WTC11 (cell line): ENCODE results near the gene AKR7A2. TPM values are rescaled to one million over a fixed set of nuclear protein-coding genes. Genes with fewer than 3 reads are reported as not detected.

ENCODE experiments used
- ATAC-seq: fragments of 200-7000 bp; cut with Tn5 transposase; 2 replicates; pipeline ENCODE4 v1.10.0; 2021; ENCODE audit warnings: mild to moderate bottlenecking, moderate library complexity
- CTCF ChIA-PET: fragments of 300-600 bp; sonication (Branson Sonifier 250); formaldehyde crosslinking; loops from one replicate; lab custom pipeline; 2021; ENCODE audit warnings: antibody characterized with exemption; lab: Charles Lee
- POLR2A ChIA-PET: fragments of 350-600 bp; sonication (Branson Sonifier 250); formaldehyde crosslinking; loops from one replicate; lab custom pipeline; 2021; ENCODE audit warnings: antibody characterized with exemption; lab: Charles Lee
- DNase-seq: peaks from one replicate; pipeline ENCODE4 v3.0.0; 2021; ENCODE audit warnings: low spot score
- H3K27ac Mint-ChIP-seq: 2 replicates; pipeline ENCODE4 v1.8.0; 2021; ENCODE audit warnings: mixed read lengths
- H3K27me3 Mint-ChIP-seq: 2 replicates; pipeline ENCODE4 v1.8.0; 2021; ENCODE audit warnings: low read depth, mild to moderate bottlenecking, moderate library complexity, mixed read lengths
- H3K36me3 Mint-ChIP-seq: 2 replicates; pipeline ENCODE4 v1.8.0; 2021; ENCODE audit warnings: mixed read lengths
- H3K4me1 Mint-ChIP-seq: 2 replicates; pipeline ENCODE4 v1.8.0; 2022; ENCODE audit warnings: mixed read lengths
- H3K4me3 Mint-ChIP-seq: 2 replicates; pipeline ENCODE4 v1.8.0; 2021; ENCODE audit warnings: mild to moderate bottlenecking, moderate library complexity, mixed read lengths
- H3K9me3 Mint-ChIP-seq: 2 replicates; pipeline ENCODE4 v1.8.0; 2021; ENCODE audit warnings: mixed read lengths
- E2F4 ChIP-seq: sonication (generic); formaldehyde crosslinking; IDR thresholded peaks from 2 replicates; pipeline ENCODE4 v1.8.1; 2022; ENCODE audit warnings: low read depth, mild to moderate bottlenecking, moderate library complexity, missing genetic modification reagents, borderline replicate concordance
- E2F5 ChIP-seq: sonication (generic); formaldehyde crosslinking; IDR thresholded peaks from 2 replicates; pipeline ENCODE4 v1.8.1; 2022; ENCODE audit warnings: mild to moderate bottlenecking, moderate library complexity, missing genetic modification reagents
- FOXP4 ChIP-seq: sonication (generic); formaldehyde crosslinking; IDR thresholded peaks from 2 replicates; pipeline ENCODE4 v1.8.0; 2022; ENCODE audit warnings: mild to moderate bottlenecking, missing genetic modification reagents
- JAZF1 ChIP-seq: fragments of 250-450 bp; sonication (Bioruptor Pico); IDR thresholded peaks from 2 replicates; pipeline ENCODE4 v1.9.0; 2021; ENCODE audit warnings: moderate library complexity, mild to moderate bottlenecking, inconsistent platforms
- SMAD3 ChIP-seq: sonication (generic); formaldehyde crosslinking; IDR thresholded peaks from 2 replicates; pipeline ENCODE4 v1.8.0; 2022; ENCODE audit warnings: missing genetic modification reagents, mild to moderate bottlenecking, borderline replicate concordance
- SOX15 ChIP-seq: fragments of 250-450 bp; sonication (Bioruptor Pico); IDR thresholded peaks from 2 replicates; pipeline ENCODE4 v1.9.0; 2021; ENCODE audit warnings: mild to moderate bottlenecking
- ZBTB43 ChIP-seq: sonication (generic); formaldehyde crosslinking; IDR thresholded peaks from 2 replicates; pipeline ENCODE4 v1.8.1; 2023; ENCODE audit warnings: mild to moderate bottlenecking, missing genetic modification reagents
- ZNF512 ChIP-seq: sonication (generic); formaldehyde crosslinking; IDR thresholded peaks from 2 replicates; pipeline ENCODE4 v1.8.1; 2022; ENCODE audit warnings: missing genetic modification reagents, borderline replicate concordance
- total RNA-seq: library from RNA; stranded (reverse); gene quantifications from 3 replicates; pipeline ENCODE4 v1.2.3, GENCODE V29; 2021
- TF ChIP-seq, protein P1 (sequence below): sonication (generic); formaldehyde crosslinking; IDR thresholded peaks from 2 replicates; pipeline ENCODE4 v1.8.1; 2023; ENCODE audit warnings: mild to moderate bottlenecking, missing genetic modification reagents, borderline replicate concordance

Gene AKR7A2
- total RNA-seq, 1 experiment from 2014 or later: 43.4 TPM

- ATAC-seq: no peak
- POLR2A ChIA-PET: no interaction called here
- H3K36me3 Mint-ChIP-seq: peaks cover 6% of the 10 kb centered on the region; the same call in 1 of the 2 replicates
- no peak overlapping the region for H3K27ac Mint-ChIP-seq
- no peak overlapping the region for H3K4me3 Mint-ChIP-seq
- CTCF ChIA-PET: interaction anchor here (0.6 to 1.6 kb wide), 5 partner anchors 232 to 385 kb away, joined by 3 to 8 read pairs (median 4); no protein-coding TSS in a partner anchor
- no peaks in the 10 kb centered on the region for H3K27me3 Mint-ChIP-seq
- H3K9me3 Mint-ChIP-seq: no peaks in the 10 kb centered on the region
- no peak for TF ChIP-seq E2F4 (CRISPR knock-in tag)
- TF ChIP-seq SOX15 (CRISPR knock-in tag): no peak
- no peak for DNase-seq
- no peaks in the 10 kb centered on the region for H3K4me1 Mint-ChIP-seq
Measured at GRCh38 chr1:19330449-19331135, 18.6 kb upstream of the AKR7A2 start.

DNA sequence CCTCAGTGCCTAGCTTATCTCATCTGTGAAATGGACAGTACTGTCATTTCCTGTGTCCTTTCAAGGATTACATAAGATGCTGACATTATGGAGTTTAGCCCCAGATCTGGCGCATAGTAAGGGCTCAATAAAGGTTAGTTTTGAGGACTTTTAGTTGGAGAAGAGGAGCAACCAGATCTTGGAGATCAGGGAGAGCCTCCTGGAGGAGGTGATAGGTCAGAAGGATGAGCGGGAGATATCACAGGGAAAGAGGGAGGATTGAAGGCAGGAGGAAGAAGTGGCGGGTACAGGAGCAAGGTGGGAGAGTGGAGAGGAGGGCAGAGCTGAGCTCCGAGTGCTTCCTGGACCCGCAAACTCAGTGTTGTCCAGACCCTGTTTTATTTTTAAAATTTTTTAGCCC, 17.7 kb upstream of the AKR7A2 start:
- ATAC-seq (no peak), DNase-seq (no peak)
- TF ChIP-seq, protein P1, sequence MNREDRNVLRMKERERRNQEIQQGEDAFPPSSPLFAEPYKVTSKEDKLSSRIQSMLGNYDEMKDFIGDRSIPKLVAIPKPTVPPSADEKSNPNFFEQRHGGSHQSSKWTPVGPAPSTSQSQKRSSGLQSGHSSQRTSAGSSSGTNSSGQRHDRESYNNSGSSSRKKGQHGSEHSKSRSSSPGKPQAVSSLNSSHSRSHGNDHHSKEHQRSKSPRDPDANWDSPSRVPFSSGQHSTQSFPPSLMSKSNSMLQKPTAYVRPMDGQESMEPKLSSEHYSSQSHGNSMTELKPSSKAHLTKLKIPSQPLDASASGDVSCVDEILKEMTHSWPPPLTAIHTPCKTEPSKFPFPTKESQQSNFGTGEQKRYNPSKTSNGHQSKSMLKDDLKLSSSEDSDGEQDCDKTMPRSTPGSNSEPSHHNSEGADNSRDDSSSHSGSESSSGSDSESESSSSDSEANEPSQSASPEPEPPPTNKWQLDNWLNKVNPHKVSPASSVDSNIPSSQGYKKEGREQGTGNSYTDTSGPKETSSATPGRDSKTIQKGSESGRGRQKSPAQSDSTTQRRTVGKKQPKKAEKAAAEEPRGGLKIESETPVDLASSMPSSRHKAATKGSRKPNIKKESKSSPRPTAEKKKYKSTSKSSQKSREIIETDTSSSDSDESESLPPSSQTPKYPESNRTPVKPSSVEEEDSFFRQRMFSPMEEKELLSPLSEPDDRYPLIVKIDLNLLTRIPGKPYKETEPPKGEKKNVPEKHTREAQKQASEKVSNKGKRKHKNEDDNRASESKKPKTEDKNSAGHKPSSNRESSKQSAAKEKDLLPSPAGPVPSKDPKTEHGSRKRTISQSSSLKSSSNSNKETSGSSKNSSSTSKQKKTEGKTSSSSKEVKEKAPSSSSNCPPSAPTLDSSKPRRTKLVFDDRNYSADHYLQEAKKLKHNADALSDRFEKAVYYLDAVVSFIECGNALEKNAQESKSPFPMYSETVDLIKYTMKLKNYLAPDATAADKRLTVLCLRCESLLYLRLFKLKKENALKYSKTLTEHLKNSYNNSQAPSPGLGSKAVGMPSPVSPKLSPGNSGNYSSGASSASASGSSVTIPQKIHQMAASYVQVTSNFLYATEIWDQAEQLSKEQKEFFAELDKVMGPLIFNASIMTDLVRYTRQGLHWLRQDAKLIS (CRISPR knock-in tag): no peak
- TF ChIP-seq FOXP4 (no peak), SMAD3 (no peak), JAZF1 (CRISPR knock-in tag) (no peak)
- ChIA-PET CTCF (interaction anchor here (1.1 kb wide), 1 partner anchor 324 kb away, joined by 4 read pairs; no protein-coding TSS in a partner anchor), POLR2A (no interaction called here)
- H3K4me1 Mint-ChIP-seq: no peaks in the 10 kb centered on the region
- H3K36me3 Mint-ChIP-seq: peaks cover 6% of the 10 kb centered on the region; the same call in 1 of the 2 replicates
- no peaks in the 10 kb centered on the region for H3K9me3 Mint-ChIP-seq
- H3K27ac Mint-ChIP-seq: peak overlapping the region; percentile 86
- no peaks in the 10 kb centered on the region for H3K27me3 Mint-ChIP-seq
- H3K4me3 Mint-ChIP-seq: no peak overlapping the region

- CTCF ChIA-PET: interaction anchor here (1.1 kb wide), 1 partner anchor 325 kb away, joined by 4 read pairs; no protein-coding TSS in a partner anchor
- POLR2A ChIA-PET: no interaction called here
Measured at GRCh38 chr1:19329188-19329587, 17.2 kb upstream of the AKR7A2 start.

More at GRCh38 chr1:19329188-19329587, 17.2 kb upstream of the AKR7A2 start:
- no peak for DNase-seq
- TF ChIP-seq E2F5 (CRISPR knock-in tag): no peak
- TF ChIP-seq ZNF512: no peak
- no peak for TF ChIP-seq ZBTB43 (CRISPR knock-in tag)
- Mint-ChIP-seq H3K27ac (peak overlapping the region; percentile 86; the same call in 1 of the 2 replicates), H3K36me3 (peaks cover 6% of the 10 kb centered on the region; the same call in 1 of the 2 replicates), H3K4me3 (no peak overlapping the region), H3K27me3 (no peaks in the 10 kb centered on the region), H3K4me1 (no peaks in the 10 kb centered on the region), H3K9me3 (no peaks in the 10 kb centered on the region)
- no peak for ATAC-seq
